Endothelial cell of umbilical vein (primary cell): ENCODE measurements around the gene CLSTN2. TPM values are rescaled to one million over a fixed set of nuclear protein-coding genes. Genes with fewer than 3 reads are reported as not detected.

Experiments
- BruUV-seq: library from RNA; stranded (reverse); fragments of 400-500 nt; replicated peaks from 2 replicates; lab custom pipeline; 2021; lab: Mats Ljungman, UMichigan
- CTCF ChIA-PET: fragments of 300-600, 350-600 bp; sonication (Branson Sonifier 250); formaldehyde crosslinking; loops from one replicate; lab custom pipeline; 2021; ENCODE audit warnings: antibody characterized with exemption, inconsistent platforms; lab: Charles Lee
- POLR2A ChIA-PET: fragments of 300-600, 350-600 bp; sonication (Branson Sonifier 250); formaldehyde crosslinking; loops from one replicate; lab custom pipeline; 2021; ENCODE audit warnings: antibody characterized with exemption, inconsistent platforms; lab: Charles Lee
- DNase-seq: peaks from one replicate; pipeline ENCODE4 v3.0.0-alpha.2; 2011; ENCODE audit warnings: low read depth, low spot score
- FAIRE-seq: peaks from 2 replicates; lab custom pipeline; 2011; peaks lifted over from hg19 to GRCh38; lab: Jason Lieb, UNC
- H2AFZ ChIP-seq: 2 replicates; pipeline ENCODE4 v1.6.0; 2012; ENCODE audit warnings: low read depth, low read length, control low read depth, inconsistent platforms
- H3K27ac ChIP-seq: 2 replicates; pipeline ENCODE4 v1.5.1; 2011; ENCODE audit warnings: low read depth, mild to moderate bottlenecking, control low read depth, low read length, moderate library complexity; ENCODE audit not compliant: insufficient read depth
- H3K27me3 ChIP-seq, 2 experiments: 2 replicates each; pipeline versions ENCODE4 v1.6.0 to v1.6.1; 2011; ENCODE audit warnings: low read length in 2 of 2, mixed read lengths in 1 of 2; ENCODE audit not compliant: control insufficient read depth in 2 of 2, insufficient read depth in 2 of 2
- H3K36me3 ChIP-seq, 2 experiments: 2 replicates in 1 of 2; 3 replicates in 1 of 2; pipeline ENCODE4 v1.5.1; 2011; ENCODE audit warnings: low read length in 2 of 2, mild to moderate bottlenecking in 1 of 2, moderate library complexity in 1 of 2; ENCODE audit not compliant: control insufficient read depth in 2 of 2, insufficient read depth in 2 of 2; ENCODE audit errors: extremely low read depth in 1 of 2
- H3K4me1 ChIP-seq: 3 replicates; pipeline ENCODE4 v1.5.1; 2011; ENCODE audit warnings: mild to moderate bottlenecking, low read length; ENCODE audit not compliant: control insufficient read depth, insufficient read depth; ENCODE audit errors: extremely low read depth
- H3K4me2 ChIP-seq: 2 replicates; pipeline ENCODE4 v1.6.1; 2011; ENCODE audit warnings: low read length, control low read depth, mixed read lengths; ENCODE audit not compliant: insufficient read depth
- H3K4me3 ChIP-seq, 3 experiments: fragments of 200-600 bp in 1 of 3; sonication (generic), shearing (Covaris generic) in 1 of 3; replicated peaks in 1 of 3; 2 replicates each; pipeline ENCODE4 v1.5.1; 2011 to 2016; ENCODE audit warnings: control low read depth in 3 of 3, low read length in 3 of 3, mild to moderate bottlenecking in 2 of 3, inconsistent platforms in 1 of 3, low read depth in 1 of 3, moderate library complexity in 1 of 3; ENCODE audit not compliant: insufficient read depth in 1 of 3
- H3K79me2 ChIP-seq: 2 replicates; pipeline ENCODE4 v1.6.0; 2012; ENCODE audit warnings: low read length, inconsistent platforms; ENCODE audit not compliant: control insufficient read depth, insufficient read depth
- H3K9ac ChIP-seq: replicated peaks from 2 replicates; pipeline ENCODE3; 2011; ENCODE audit warnings: low read length, control low read depth; ENCODE audit not compliant: insufficient read depth; ENCODE audit errors: extremely low read depth
- H3K9me1 ChIP-seq: replicated peaks from 3 replicates; pipeline ENCODE4 v1.6.0; 2011; ENCODE audit warnings: mild to moderate bottlenecking, low read length; ENCODE audit not compliant: control insufficient read depth, insufficient read depth; ENCODE audit errors: extremely low read depth
- H3K9me3 ChIP-seq: replicated peaks from 2 replicates; pipeline ENCODE4 v1.5.1; 2012; ENCODE audit warnings: low read length, inconsistent platforms; ENCODE audit not compliant: control insufficient read depth, insufficient read depth
- H4K20me1 ChIP-seq: replicated peaks from 2 replicates; pipeline ENCODE3; 2011; ENCODE audit warnings: mild to moderate bottlenecking, low read length; ENCODE audit not compliant: control insufficient read depth, insufficient read depth; ENCODE audit errors: extremely low read depth
- CTCF ChIP-seq, 2 donors: IDR thresholded peaks; 1 replicate in 1 of 2; 2 replicates in 1 of 2; pipeline ENCODE4 v1.5.1; 2011; ENCODE audit warnings: low read length in 2 of 2, mild to moderate bottlenecking in 2 of 2, moderate library complexity in 2 of 2, control low read depth in 1 of 2, inconsistent platforms in 1 of 2, low read depth in 1 of 2; ENCODE audit not compliant: insufficient read depth in 1 of 2; ENCODE audit errors: extremely low read depth in 1 of 2
- EZH2 ChIP-seq: IDR thresholded peaks from 2 replicates; pipeline ENCODE4 v1.6.1; 2012; ENCODE audit warnings: borderline replicate concordance, low read depth, mild to moderate bottlenecking, moderate library complexity, low read length, inconsistent platforms; ENCODE audit not compliant: severe bottlenecking
- FOS ChIP-seq: IDR thresholded peaks from 2 replicates; pipeline ENCODE4 v1.6.1; 2011; ENCODE audit warnings: mild to moderate bottlenecking, low read length, moderate library complexity, borderline replicate concordance; ENCODE audit not compliant: insufficient read depth
- GATA2 ChIP-seq: IDR thresholded peaks from 2 replicates; pipeline ENCODE4 v1.7.0; 2011; ENCODE audit warnings: low read depth, mild to moderate bottlenecking, moderate library complexity, mixed read lengths, low read length; ENCODE audit not compliant: insufficient read length, insufficient read depth
- JUN ChIP-seq: IDR thresholded peaks from 2 replicates; pipeline ENCODE4 v1.6.1; 2011; ENCODE audit warnings: borderline replicate concordance, low read depth; ENCODE audit not compliant: insufficient read length, insufficient read depth
- MAX ChIP-seq: IDR thresholded peaks from 2 replicates; pipeline ENCODE4 v1.6.1; 2011; ENCODE audit not compliant: insufficient read depth, insufficient read length
- MYC ChIP-seq: IDR thresholded peaks from one replicate; pipeline ENCODE4 v1.6.1; 2011; ENCODE audit warnings: mild to moderate bottlenecking, low read depth, low read length
- POLR2A ChIP-seq: IDR thresholded peaks from 2 replicates; pipeline ENCODE4 v1.6.1; 2012; ENCODE audit warnings: low read depth, mild to moderate bottlenecking, control low read depth, low read length
- POLR2AphosphoS5 ChIP-seq: IDR thresholded peaks from 2 replicates; pipeline ENCODE4 v1.6.1; 2012; ENCODE audit warnings: low read depth, mild to moderate bottlenecking, control low read depth, low read length, moderate library complexity; ENCODE audit not compliant: insufficient read depth
- dilution Hi-C: fragments of 300-500 bp; cut with MboI; formaldehyde crosslinking; loops from one replicate; pipeline ENCODE4 v1.15.0; 2019; ENCODE audit warnings: low sequenced_read_pairs; ENCODE audit not compliant: extremely low pct_ligation_motif_present
- intact Hi-C: fragments of 100-400 bp; cut with micrococcal nuclease; formaldehyde crosslinking; loops from one replicate; pipeline ENCODE4 v1.10.0; 2022
- polyA plus RNA-seq, 4 experiments: library from polyadenylated mRNA; depleted of rRNA in 3 of 4; stranded (reverse) in 3 of 4; unstranded in 1 of 4; fragments of >200 nt; gene quantifications; 2 replicates each; pipeline versions ENCODE4 v1.2.1 to v1.2.3, GENCODE V29; 2011 to 2012; ENCODE audit warnings: missing spikeins in 1 of 4
- total RNA-seq: library from RNA; stranded (reverse); gene quantifications from 2 replicates; pipeline ENCODE4 v1.2.3, GENCODE V29; 2021

The CLSTN2 gene
- total and polyA plus RNA-seq, 2 donors (not counting 3 experiments of a cell fraction or from before 2014, with no cell fraction given), result 0.26 to 0.38 TPM

GRCh38 chr3:140187656-140188221 is 252.8 kb downstream of the CLSTN2 start:
- BruUV-seq, result no TSS peak
- ChIA-PET CTCF (no interaction called here), POLR2A (no interaction called here)
- no peak overlapping the region for H3K4me2 ChIP-seq
- H3K27me3 ChIP-seq, result no peaks in the 10 kb centered on the region
- H3K4me3 ChIP-seq, result no peak overlapping the region
- no peak overlapping the region for H3K27ac ChIP-seq
- no peaks in the 10 kb centered on the region for H3K9me3 ChIP-seq
- no peaks in the 10 kb centered on the region for H4K20me1 ChIP-seq
- intact Hi-C loops (no loop called here), dilution Hi-C loops (no loop called here)
- H3K79me2 ChIP-seq, result no peaks in the 10 kb centered on the region
- H3K4me1 ChIP-seq, result no peaks in the 10 kb centered on the region
- no peak overlapping the region for H3K9ac ChIP-seq
- H3K36me3 ChIP-seq, result no peaks in the 10 kb centered on the region
- no peak overlapping the region for H2AFZ ChIP-seq
- H3K9me1 ChIP-seq, result no peaks in the 10 kb centered on the region
- FAIRE-seq (no peak), DNase-seq (no peak)
- TF ChIP-seq CTCF (IDR thresholded peaks at IDR 0.05; ENCODE audit: extremely low read depth in 1 of 2, insufficient read depth in 1 of 2, low read depth in 1 of 2, low read length in 2 of 2), result no peak
- TF ChIP-seq JUN, result no peak
- TF ChIP-seq POLR2AphosphoS5, result no peak
- TF ChIP-seq EZH2, result no peak
- TF ChIP-seq MAX, result no peak
- no peak for TF ChIP-seq POLR2A
- TF ChIP-seq FOS, result no peak
- no peak for TF ChIP-seq GATA2
- TF ChIP-seq MYC, result no peak
